Ishikawa (cell line): Measurements from ENCODE around the gene BRCC3.

Experiments
- CEBPB ChIP-seq: IDR thresholded peaks from 2 replicates; pipeline ENCODE4 v1.6.1; 2012
- CREB1 ChIP-seq: IDR thresholded peaks from 2 replicates; pipeline ENCODE4 v1.6.1; 2012; ENCODE audit warnings: low read depth
- EGR1 ChIP-seq: IDR thresholded peaks from 2 replicates; pipeline ENCODE4 v1.6.1; 2012
- MAX ChIP-seq: IDR thresholded peaks from 2 replicates; pipeline ENCODE4 v1.6.1; 2012
- REST ChIP-seq: IDR thresholded peaks from 2 replicates; pipeline ENCODE4 v1.6.1; 2012; ENCODE audit warnings: low read depth, mild to moderate bottlenecking
- TAF1 ChIP-seq: IDR thresholded peaks from 2 replicates; pipeline ENCODE4 v1.6.1; 2012; ENCODE audit warnings: low read depth, mild to moderate bottlenecking

GRCh38 chrX:155086202-155086840 lies 15.0 kb downstream of the BRCC3 start:
- TF ChIP-seq REST, result no peak
- no peak for TF ChIP-seq TAF1
- TF ChIP-seq EGR1, result no peak
- TF ChIP-seq CEBPB, result no peak
- TF ChIP-seq CREB1, result no peak
- no peak for TF ChIP-seq MAX
